HG03066 (cell line): Measurements from ENCODE around the gene CDH11.

ENCODE experiments used
- ATAC-seq: cut with Tn5 transposase; IDR thresholded peaks from one replicate; pipeline ENCODE4 v1.9.1; 2021; ENCODE audit warnings: low read depth; ENCODE audit not compliant: unreplicated experiment

The CDH11 gene

DNA sequence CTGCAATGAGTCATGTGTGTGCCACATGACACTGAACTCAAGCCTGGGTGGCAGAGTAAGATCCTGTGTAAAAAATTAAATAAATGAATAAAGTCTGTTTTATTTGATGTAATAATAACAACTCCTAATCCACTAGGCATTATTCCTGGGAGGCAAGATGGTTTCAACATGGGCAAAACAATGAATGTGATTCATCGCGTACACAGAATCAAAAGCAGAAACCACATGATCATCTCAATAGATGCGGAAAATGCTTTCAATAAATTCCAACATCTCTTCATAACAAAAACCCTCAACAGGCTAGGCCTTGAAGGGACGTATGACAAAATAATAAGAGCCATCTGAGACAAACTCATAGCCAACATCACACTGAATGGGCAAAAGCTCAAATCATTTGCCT, 195.4 kb downstream of the CDH11 start:
- ATAC-seq: no peak

DNA sequence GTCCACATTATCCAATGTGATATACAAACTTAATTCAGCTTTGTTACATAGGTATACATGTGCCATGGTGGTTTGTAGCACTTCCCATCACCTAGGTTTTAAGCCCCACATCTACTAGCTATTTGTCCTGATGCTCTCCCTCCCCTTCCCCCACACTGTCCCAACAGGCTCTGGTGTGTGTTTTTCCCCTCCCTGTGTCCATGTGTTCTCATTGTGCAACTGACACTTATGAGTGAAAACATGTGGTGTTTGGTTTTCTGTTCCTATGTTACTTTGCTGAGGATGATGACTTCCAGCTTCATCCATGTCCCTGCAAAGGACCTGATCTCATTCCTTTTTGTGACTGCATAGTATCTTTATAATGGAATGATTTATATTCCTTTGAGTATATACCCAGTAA, 196.7 kb downstream of the CDH11 start:
- no peak for ATAC-seq

DNA sequence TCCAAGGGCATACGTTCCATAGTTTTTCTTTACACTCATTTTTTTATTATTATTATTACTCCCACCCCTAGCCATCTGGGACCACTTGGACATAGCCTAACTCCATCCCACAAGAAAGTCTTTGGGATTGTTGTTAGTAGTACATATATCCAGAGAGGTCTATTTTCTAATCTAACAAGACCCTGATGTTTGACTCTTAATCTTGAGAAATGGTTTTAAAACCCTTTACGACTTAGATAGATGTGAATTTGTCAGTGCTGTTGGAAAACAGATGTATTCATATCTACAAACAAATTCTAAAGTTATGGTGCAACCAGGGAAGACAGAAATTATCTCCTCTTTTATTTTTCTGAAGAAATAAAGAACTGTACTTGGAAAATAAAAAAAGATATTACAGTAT, 197.8 kb downstream of the CDH11 start:
- no peak for ATAC-seq

DNA sequence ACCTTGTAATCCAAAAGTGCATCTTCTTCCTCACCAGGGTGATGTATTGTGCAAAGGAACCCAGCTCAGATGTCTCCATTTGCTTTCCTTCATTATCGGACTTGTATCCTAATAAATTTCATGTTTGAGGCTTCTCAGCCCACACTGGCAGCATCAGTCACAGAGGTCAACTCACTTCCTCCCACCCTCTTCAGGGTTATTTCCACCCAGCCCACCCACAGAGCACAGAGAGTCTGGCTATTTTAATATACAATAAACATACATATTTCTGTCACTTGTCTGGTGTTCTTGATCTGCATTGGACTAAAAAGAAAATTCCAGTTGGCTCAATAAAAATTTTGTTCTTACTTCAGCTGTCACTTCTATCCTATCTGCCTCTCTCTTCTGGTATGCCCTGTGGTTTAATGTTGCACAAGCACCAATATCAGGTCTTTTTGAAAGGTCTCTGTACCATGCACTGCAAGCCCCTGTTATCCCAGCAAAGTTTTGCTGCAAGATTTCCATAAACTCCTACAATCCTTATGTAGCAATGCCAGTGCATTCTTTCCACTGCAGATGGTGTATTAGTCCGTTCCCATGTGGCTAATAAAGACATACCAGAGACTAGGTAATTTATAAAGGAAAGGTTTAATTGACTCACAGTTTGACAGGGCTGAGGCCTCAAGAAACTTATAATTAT, 201.8 kb downstream of the CDH11 start:
- no peak for ATAC-seq

DNA sequence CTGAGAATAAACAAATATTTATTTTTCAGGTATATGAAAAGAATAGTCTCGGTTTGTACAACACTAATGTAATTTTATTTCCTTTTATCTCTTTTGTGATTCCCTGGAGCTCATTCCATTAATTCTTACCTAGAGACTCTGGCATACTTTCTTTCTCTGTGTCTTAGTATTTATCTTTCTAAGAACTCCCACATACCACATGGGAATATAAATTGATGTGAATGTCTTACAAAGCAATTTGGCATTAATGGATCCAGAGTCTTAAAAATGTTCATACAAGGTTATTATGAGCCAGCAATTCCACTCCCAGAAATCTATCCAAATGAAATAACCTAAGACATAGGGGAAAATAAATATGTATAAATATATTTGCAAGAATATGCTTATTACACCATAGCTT, 202.7 kb downstream of the CDH11 start:
- ATAC-seq: no peak

DNA sequence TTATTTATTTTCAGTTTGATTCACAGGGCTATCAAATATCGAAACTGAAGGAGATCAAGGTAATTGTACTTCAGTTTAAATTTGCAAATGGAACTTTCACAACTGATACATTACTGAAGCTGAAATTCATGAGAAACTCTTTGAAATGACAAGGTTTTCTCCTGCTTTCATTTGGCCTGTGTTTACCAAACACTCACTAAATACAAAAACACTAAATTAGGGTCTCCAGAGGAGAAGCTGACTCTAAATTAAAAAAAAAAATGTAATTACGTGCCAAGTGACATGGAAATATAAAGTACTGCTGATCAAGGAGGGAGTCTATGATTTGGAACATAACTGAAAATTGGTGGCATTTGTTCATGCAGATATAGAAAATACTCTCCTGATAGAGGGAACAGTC, 205.8 kb downstream of the CDH11 start:
- no peak for ATAC-seq

DNA sequence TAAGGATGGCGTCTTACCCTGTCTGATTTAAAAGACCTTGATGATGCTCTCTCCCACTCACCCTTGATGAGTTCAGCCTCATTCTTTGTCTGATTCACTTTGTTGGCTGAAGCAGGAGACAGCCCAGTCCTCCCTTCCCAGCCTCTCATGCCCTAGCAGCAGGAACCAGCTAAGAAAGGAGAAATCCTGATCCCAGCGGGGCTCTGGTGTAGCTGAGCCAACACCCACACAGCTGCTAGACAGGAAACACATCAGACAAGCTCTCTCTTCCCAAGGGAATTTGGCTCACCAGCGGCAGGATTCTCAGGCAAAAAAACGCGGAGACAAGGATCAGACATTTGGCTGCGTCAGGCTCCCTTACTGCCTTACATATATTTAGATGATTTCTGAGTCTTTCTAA, 211.5 kb downstream of the CDH11 start:
- ATAC-seq: no peak

DNA sequence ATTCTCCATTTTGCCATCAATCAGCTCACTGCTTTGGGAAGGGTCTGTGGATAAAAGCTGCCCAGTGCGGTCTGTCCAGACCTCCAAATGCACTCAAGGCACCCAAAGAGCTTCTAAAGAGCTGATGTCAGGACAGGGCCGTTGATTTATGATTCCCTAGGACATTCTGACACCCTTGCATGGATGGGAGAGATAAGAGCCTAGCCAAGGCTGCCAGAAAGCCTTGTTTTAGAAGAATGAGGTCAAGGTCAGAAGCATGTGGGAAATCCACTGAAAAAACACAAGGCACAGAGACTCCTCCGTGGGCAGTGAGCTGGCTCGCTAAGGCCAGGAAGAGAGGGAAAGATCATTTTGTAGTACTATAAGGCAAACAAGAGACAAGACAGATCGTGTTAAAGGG, 214.0 kb downstream of the CDH11 start:
- ATAC-seq: no peak

DNA sequence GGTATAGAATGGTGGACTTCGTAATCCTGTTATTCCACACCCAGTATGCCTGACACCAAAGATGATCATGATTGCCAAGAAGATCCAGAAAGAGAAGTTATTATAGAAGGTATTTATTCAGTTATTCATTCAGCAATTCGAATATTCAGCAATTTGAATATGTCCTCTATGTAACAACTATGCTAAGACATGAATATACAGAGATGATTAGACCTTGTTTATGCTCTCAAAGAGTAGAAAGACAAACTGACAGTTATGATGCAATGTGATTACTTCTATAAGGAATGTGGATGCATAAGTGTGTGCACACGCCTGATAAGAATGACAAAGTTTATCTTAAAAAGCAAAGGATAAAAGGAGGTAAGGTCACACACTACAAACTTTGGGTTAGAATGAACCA, 218.1 kb downstream of the CDH11 start:
- ATAC-seq: no peak

DNA sequence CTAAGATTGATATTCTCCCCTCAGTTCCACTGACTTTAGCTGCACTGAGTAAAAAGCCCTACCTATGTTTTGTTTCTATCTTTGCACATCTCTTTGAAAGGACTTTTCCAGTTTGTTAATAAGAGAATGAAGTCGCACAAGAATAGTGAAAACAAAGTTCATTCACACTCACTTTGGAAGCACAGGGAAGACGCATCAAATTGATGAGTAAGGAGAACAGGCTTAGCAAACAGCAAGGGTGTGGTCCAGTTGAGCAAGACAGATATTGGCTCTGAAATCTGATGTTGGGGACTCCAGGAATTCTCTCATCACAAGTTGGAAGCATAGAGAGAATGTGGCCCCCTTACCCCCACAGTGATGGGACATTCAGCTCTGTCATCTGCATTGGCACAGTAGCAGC, 221.3 kb downstream of the CDH11 start:
- ATAC-seq: no peak

DNA sequence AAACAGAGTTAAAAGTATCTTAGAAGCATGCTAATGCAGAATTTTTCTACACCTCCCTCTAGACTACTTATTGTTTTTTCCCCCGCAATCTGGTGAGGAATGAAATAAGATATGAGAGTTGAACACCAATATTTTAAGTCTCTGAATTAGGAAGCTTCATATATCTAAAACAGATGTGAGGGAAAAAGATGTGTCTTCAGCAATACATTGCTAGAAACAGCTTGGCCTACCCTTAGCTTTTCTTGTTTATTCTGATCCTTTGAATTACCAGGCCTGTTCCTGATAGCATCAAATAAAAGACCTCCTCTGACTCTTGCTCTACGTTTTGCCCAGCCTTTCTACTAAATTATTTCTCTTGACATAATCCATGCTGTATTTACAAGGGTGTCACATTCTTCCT, 221.8 kb downstream of the CDH11 start:
- ATAC-seq: no peak

DNA sequence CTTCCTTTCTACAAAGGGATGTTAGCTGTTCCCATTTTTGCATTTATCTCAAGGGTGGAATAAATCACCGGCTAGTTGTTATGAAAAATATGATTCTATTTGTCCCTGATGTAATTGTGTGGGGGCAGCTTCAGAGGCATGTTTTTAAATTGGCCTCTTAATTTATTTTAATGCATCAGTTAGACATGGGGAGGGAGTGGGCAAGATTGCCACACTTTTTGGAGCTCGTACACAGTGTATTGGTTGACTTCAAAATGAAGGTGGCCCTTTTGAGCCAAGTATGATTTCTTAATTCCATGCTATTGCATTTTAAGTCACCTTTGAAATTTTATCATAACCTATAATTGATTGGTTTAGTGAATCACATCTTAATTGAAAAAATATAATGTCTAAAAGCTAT, 223.7 kb downstream of the CDH11 start:
- no peak for ATAC-seq
